Aorta (tissue), 5 donors: ENCODE results near the gene KRT79. TPM values are rescaled to one million over a fixed set of nuclear protein-coding genes. Genes with fewer than 3 reads are reported as not detected.

ENCODE experiments used
- ATAC-seq: fragments of 200-7000 bp; cut with Tn5 transposase; one replicate; pipeline ENCODE4 v1.9.1; 2022; ENCODE audit warnings: moderate library complexity; ENCODE audit not compliant: low FRiP score
- DNase-seq, 2 donors: peaks; one replicate each; pipeline ENCODE4 v3.0.0-alpha.2; 2020
- H3K27ac ChIP-seq, 2 donors: one replicate each; pipeline ENCODE4 v1.5.1; 2013; ENCODE audit warnings: low read length in 2 of 2, mild to moderate bottlenecking in 2 of 2, moderate library complexity in 2 of 2, control low read depth in 1 of 2, inconsistent platforms in 1 of 2, low read depth in 1 of 2
- H3K27me3 ChIP-seq, 2 donors: one replicate each; pipeline ENCODE4 v1.6.1; 2013; ENCODE audit warnings: control low read depth in 1 of 2, low read length in 1 of 2, mild to moderate bottlenecking in 1 of 2, moderate library complexity in 1 of 2; ENCODE audit not compliant: insufficient read depth in 2 of 2, control insufficient read depth in 1 of 2
- H3K36me3 ChIP-seq, 2 donors: one replicate each; pipeline ENCODE4 v1.6.1; 2013; ENCODE audit warnings: control low read depth in 1 of 2, low read length in 1 of 2, mild to moderate bottlenecking in 1 of 2; ENCODE audit not compliant: insufficient read depth in 2 of 2, control insufficient read depth in 1 of 2
- H3K4me1 ChIP-seq, 2 donors: one replicate each; pipeline ENCODE4 v1.6.1; 2013; ENCODE audit warnings: low read length in 2 of 2, control low read depth in 1 of 2, mild to moderate bottlenecking in 1 of 2, moderate library complexity in 1 of 2; ENCODE audit not compliant: insufficient read depth in 2 of 2, control insufficient read depth in 1 of 2
- H3K4me3 ChIP-seq, 2 donors: one replicate each; pipeline ENCODE4 v1.5.1; 2013; ENCODE audit warnings: low read length in 2 of 2, control low read depth in 1 of 2, mild to moderate bottlenecking in 1 of 2
- H3K9me3 ChIP-seq: one replicate; pipeline ENCODE4 v1.6.1; 2013; ENCODE audit warnings: mild to moderate bottlenecking, low read length; ENCODE audit not compliant: control insufficient read depth
- WGBS, 2 donors: extraction: QIAGEN DNeasy Blood & Tissue Kit; methylation state at CpG; one replicate each; pipeline ENCODE4 v1.1.7; 2013; 5-methylcytosine and 5-hydroxymethylcytosine counted together
- intact Hi-C, 2 donors: fragments of 100-400 bp; cut with DNase I; formaldehyde crosslinking; loops; one replicate each; pipeline versions ENCODE4 v1.14.2 to v1.15.0; 2022
- polyA plus RNA-seq, 2 donors: library from polyadenylated mRNA; stranded (reverse); fragments of 200-250 nt; gene quantifications; one replicate each; pipeline ENCODE4 v1.2.3, GENCODE V29; 2013
- total RNA-seq, 2 donors: library from RNA; stranded (reverse); fragmentation: NEBNext Ultra II Directional; extraction: Animal tissue kit (Norgen Biotek cat#: 25700); gene quantifications; one replicate each; pipeline ENCODE4 v1.2.1, GENCODE V29; 2021
- donor health status: healthy with polysubstance abuse.
- donor health status: Bipolar disorder and iron deficiency.
- donor health status: DM: no; HTN: no; CAD: no.
- donor health status: DM: no; HTN: no; CAD: no.
- donor health status: DM: yes; HTN: yes; CAD: no.

Gene KRT79
- total and polyA plus RNA-seq, 4 donors: not detected

GRCh38 chr12:52774629-52775250 is 59.4 kb downstream of the KRT79 start:
- Histone ChIP-seq H3K36me3 (no peaks in the 10 kb centered on the region), H3K4me1 (no peaks in the 10 kb centered on the region), H3K27ac (no peak overlapping the region), H3K27me3 (no peaks in the 10 kb centered on the region), H3K4me3 (no peak overlapping the region), H3K9me3 (no peaks in the 10 kb centered on the region)
- no peak for ATAC-seq
- intact Hi-C loops: no loop called here
- no peak for DNase-seq
- WGBS, 2 donors: 72 to 77% methylated on average over 8 of the region's 8 CpGs

GRCh38 chr12:52772772-52773171 is 61.3 kb downstream of the KRT79 start:
- no peaks in the 10 kb centered on the region for H3K36me3 ChIP-seq
- no peaks in the 10 kb centered on the region for H3K9me3 ChIP-seq
- intact Hi-C loops: no loop called here
- no peaks in the 10 kb centered on the region for H3K27me3 ChIP-seq
- no peaks in the 10 kb centered on the region for H3K4me1 ChIP-seq
- no peak overlapping the region for H3K27ac ChIP-seq
- ATAC-seq: no peak
- DNase-seq: no peak
- no peak overlapping the region for H3K4me3 ChIP-seq
- 79% methylated on average over 3 of the region's 3 CpGs for WGBS, 2 donors

- intact Hi-C loops: no loop called here
- ATAC-seq: no peak
- DNase-seq: no peak
Observed at GRCh38 chr12:52772188-52772587, 61.9 kb downstream of the KRT79 start.

GRCh38 chr12:52771505-52771904 is 62.6 kb downstream of the KRT79 start:
- intact Hi-C loops: no loop called here
- Histone ChIP-seq H3K36me3 (no peaks in the 10 kb centered on the region), H3K4me1 (no peaks in the 10 kb centered on the region), H3K4me3 (no peak overlapping the region), H3K9me3 (no peaks in the 10 kb centered on the region), H3K27ac (no peak overlapping the region), H3K27me3 (no peaks in the 10 kb centered on the region)
- 55 to 64% methylated on average over 4 of the region's 4 CpGs for WGBS, 2 donors
- DNase-seq (no peak), ATAC-seq (no peak)

More at GRCh38 chr12:52772188-52772587, 61.9 kb downstream of the KRT79 start:
- Histone ChIP-seq H3K4me3 (no peak overlapping the region), H3K27me3 (no peaks in the 10 kb centered on the region), H3K4me1 (no peaks in the 10 kb centered on the region), H3K9me3 (no peaks in the 10 kb centered on the region), H3K36me3 (no peaks in the 10 kb centered on the region), H3K27ac (no peak overlapping the region)
- 79 to 88% methylated on average over 4 of the region's 4 CpGs for WGBS, 2 donors

Other genes starting within 250 kb of the KRT79 start
- gene KRT72, start 232.8 kb downstream of the KRT79 start, total RNA-seq: not detected
- gene KRT72, start 232.8 kb downstream of the KRT79 start, polyA plus RNA-seq: 1 to 10 TPM in 1 of 2 donors, not detected in 1; 1.6 TPM
- gene KRT73, start 215.8 kb downstream of the KRT79 start, total RNA-seq: not detected
- gene KRT73, start 215.8 kb downstream of the KRT79 start, polyA plus RNA-seq: not detected
- gene KRT2, start 182.1 kb downstream of the KRT79 start, total RNA-seq: not detected
- gene KRT2, start 182.1 kb downstream of the KRT79 start, polyA plus RNA-seq: under 1 TPM; 0.05 to 0.50 TPM
- gene KRT1, start 153.9 kb downstream of the KRT79 start, total RNA-seq: under 1 TPM in 1 of 2 donors, not detected in 1; 0.51 TPM
- gene KRT1, start 153.9 kb downstream of the KRT79 start, polyA plus RNA-seq: not detected
- not detected for gene KRT77, start 130.8 kb downstream of the KRT79 start, total RNA-seq
- not detected for gene KRT77, start 130.8 kb downstream of the KRT79 start, polyA plus RNA-seq
- not detected for gene KRT76, start 57.0 kb downstream of the KRT79 start, total RNA-seq
- not detected for gene KRT76, start 57.0 kb downstream of the KRT79 start, polyA plus RNA-seq
- gene KRT3, start 38.2 kb downstream of the KRT79 start, total RNA-seq: not detected
- not detected for gene KRT3, start 38.2 kb downstream of the KRT79 start, polyA plus RNA-seq
- not detected for gene KRT4, start 20.2 kb downstream of the KRT79 start, total RNA-seq
- 1 to 10 TPM; 3.9 to 4.6 TPM for gene KRT4, start 20.2 kb downstream of the KRT79 start, polyA plus RNA-seq
- not detected for gene KRT78, start 14.7 kb upstream of the KRT79 start, total RNA-seq
- 1 to 10 TPM in 1 of 2 donors, under 1 TPM in 1; 0.10 to 2.0 TPM for gene KRT78, start 14.7 kb upstream of the KRT79 start, polyA plus RNA-seq
- 100 to 1,000 TPM in 1 of 2 donors, 10 to 100 TPM in 1; 34.5 to 102 TPM for gene KRT8, start 70.8 kb upstream of the KRT79 start, total RNA-seq
- 100 to 1,000 TPM in 1 of 2 donors, 10 to 100 TPM in 1; 39.4 to 323 TPM for gene KRT8, start 70.8 kb upstream of the KRT79 start, polyA plus RNA-seq
- 1 to 10 TPM; 3.9 to 9.0 TPM for gene KRT18, start 114.8 kb upstream of the KRT79 start, total RNA-seq
- 10 to 100 TPM; 15.8 to 54.1 TPM for gene KRT18, start 114.8 kb upstream of the KRT79 start, polyA plus RNA-seq
- 100 to 1,000 TPM; 353 to 439 TPM for gene EIF4B, start 172.1 kb upstream of the KRT79 start, total RNA-seq
- gene EIF4B, start 172.1 kb upstream of the KRT79 start, polyA plus RNA-seq: 100 to 1,000 TPM; 147 to 259 TPM
- 100 to 1,000 TPM; 198 to 275 TPM for gene TNS2, start 215.8 kb upstream of the KRT79 start, total RNA-seq
- gene TNS2, start 215.8 kb upstream of the KRT79 start, polyA plus RNA-seq: 100 to 1,000 TPM; 130 to 412 TPM
- gene SPRYD3, start 245.1 kb upstream of the KRT79 start, total RNA-seq: 100 to 1,000 TPM in 1 of 2 donors, 10 to 100 TPM in 1; 71.6 to 101 TPM
- gene SPRYD3, start 245.1 kb upstream of the KRT79 start, polyA plus RNA-seq: 10 to 100 TPM; 53.8 to 60.9 TPM